OCI-LY7 (cell line): ENCODE results near the gene ERN1. TPM values are rescaled to one million over a fixed set of nuclear protein-coding genes. Genes with fewer than 3 reads are reported as not detected.
A peak's percentile ranks its signal among the peaks of the same experiment; 100 is the strongest.

Experiments
- BruUV-seq: library from RNA; stranded (reverse); fragments of 400-500 nt; replicated peaks from 2 replicates; lab custom pipeline; 2021; lab: Mats Ljungman, UMichigan
- CTCF ChIA-PET: fragments of 300-600 bp; sonication (Branson Sonifier 250); formaldehyde crosslinking; loops from one replicate; lab custom pipeline; 2022; ENCODE audit warnings: antibody characterized with exemption; ENCODE audit not compliant: unreplicated experiment; lab: Charles Lee
- POLR2A ChIA-PET: fragments of 300-600 bp; sonication (Branson Sonifier 250); formaldehyde crosslinking; loops from one replicate; lab custom pipeline; 2022; ENCODE audit warnings: antibody characterized with exemption; lab: Charles Lee
- DNase-seq: peaks from one replicate; pipeline ENCODE4 v3.0.0-alpha.2; 2015; ENCODE audit warnings: low spot score
- H2AFZ ChIP-seq: fragments of 200-600 bp; sonication (generic), shearing (Covaris generic); 2 replicates; pipeline ENCODE4 v1.6.1; 2014; ENCODE audit warnings: mild to moderate bottlenecking, antibody characterized with exemption, low read length, moderate library complexity
- H3K27ac ChIP-seq: fragments of 200-600 bp; sonication (generic); 2 replicates; pipeline ENCODE4 v1.5.1; 2014; ENCODE audit warnings: mixed run types, low read depth, mild to moderate bottlenecking, moderate library complexity, low read length, inconsistent platforms; ENCODE audit not compliant: poor library complexity, severe bottlenecking
- H3K36me3 ChIP-seq: fragments of 200-600 bp; sonication (generic); 2 replicates; pipeline ENCODE4 v1.6.1; 2014; ENCODE audit warnings: mild to moderate bottlenecking, antibody characterized with exemption, low read length, moderate library complexity, mixed read lengths; ENCODE audit not compliant: insufficient read depth
- H3K4me1 ChIP-seq: fragments of 200-600 bp; sonication (generic); 2 replicates; pipeline ENCODE4 v1.5.1; 2014; ENCODE audit warnings: mild to moderate bottlenecking, low read length; ENCODE audit not compliant: insufficient read depth, poor library complexity, severe bottlenecking
- H3K4me2 ChIP-seq: fragments of 200-600 bp; sonication (generic); 2 replicates; pipeline ENCODE4 v1.6.1; 2014; ENCODE audit warnings: mild to moderate bottlenecking, low read length
- H3K4me3 ChIP-seq: fragments of 200-600 bp; sonication (generic); 2 replicates; pipeline ENCODE4 v1.5.1; 2014; ENCODE audit warnings: mild to moderate bottlenecking, low read depth, low read length; ENCODE audit not compliant: poor library complexity, severe bottlenecking
- H3K79me2 ChIP-seq: fragments of 200-600 bp; sonication (generic); 2 replicates; pipeline ENCODE4 v1.6.1; 2016; ENCODE audit warnings: low read depth, mild to moderate bottlenecking, low read length, moderate library complexity, mixed read lengths; ENCODE audit not compliant: insufficient read depth
- H3K9me2 ChIP-seq: fragments of 200-600 bp; sonication (generic); 2 replicates; pipeline ENCODE4 v1.6.1; 2016; ENCODE audit warnings: mild to moderate bottlenecking, low read length, mixed read lengths; ENCODE audit not compliant: insufficient read depth
- H3K9me3 ChIP-seq: fragments of 200-600 bp; sonication (generic); 2 replicates; pipeline ENCODE4 v1.6.1; 2014; ENCODE audit warnings: mild to moderate bottlenecking, mixed run types, low read length, mixed read lengths
- H4K20me1 ChIP-seq: fragments of 200-600 bp; sonication (generic); 2 replicates; pipeline ENCODE4 v1.6.1; 2014; ENCODE audit warnings: mild to moderate bottlenecking, antibody characterized with exemption, low read length, moderate library complexity, mixed read lengths; ENCODE audit not compliant: insufficient read depth
- CTCF ChIP-seq: fragments of 200-600 bp; sonication (generic); conservative IDR thresholded peaks from 2 replicates; pipeline ENCODE4 v1.5.1; 2014; ENCODE audit warnings: mild to moderate bottlenecking, antibody characterized with exemption, low read length, moderate library complexity, mixed read lengths
- EZH2phosphoT487 ChIP-seq: fragments of 200-600 bp; sonication (generic); IDR thresholded peaks from 2 replicates; pipeline ENCODE4 v1.6.1; 2018; ENCODE audit warnings: low read depth, borderline replicate concordance, mild to moderate bottlenecking, mixed run types, antibody characterized with exemption, low read length, moderate library complexity, mixed read lengths
- intact Hi-C: fragments of 100-400 bp; cut with micrococcal nuclease; formaldehyde crosslinking; loops from one replicate; pipeline ENCODE4 v1.10.0; 2022; ENCODE audit not compliant: unreplicated experiment
- total RNA-seq, 2 experiments: library from RNA; depleted of rRNA in 1 of 2; stranded (reverse); fragments of >200 nt in 1 of 2; shearing (Covaris generic) in 1 of 2; gene quantifications; 2 replicates each; pipeline ENCODE4 v1.2.3, GENCODE V29; 2014 to 2022

Gene ERN1
- total RNA-seq, 2 experiments from 2014 or later: 22.0 to 70.3 TPM

- no peaks in the 10 kb centered on the region for H3K79me2 ChIP-seq
- CTCF ChIA-PET: interaction anchor here (0.7 to 1.5 kb wide), 2 partner anchors 33 to 76 kb away, joined by 3 to 6 read pairs; no protein-coding TSS in a partner anchor
- H3K4me3 ChIP-seq: no peak overlapping the region
- POLR2A ChIA-PET: interaction anchor here (0.6 to 1.5 kb wide), 5 partner anchors 10 to 229 kb away, joined by 3 to 5 read pairs (median 3); no protein-coding TSS in a partner anchor
- peaks cover 57% of the 10 kb centered on the region for H3K36me3 ChIP-seq
- H2AFZ ChIP-seq: no peak overlapping the region
- H3K9me2 ChIP-seq: no peaks in the 10 kb centered on the region
- H3K27ac ChIP-seq: no peak overlapping the region
- H4K20me1 ChIP-seq: no peaks in the 10 kb centered on the region
- 0 out of 2 replicates have a peak overlapping the region, but pooled peaks have one; percentile 29 for H3K4me2 ChIP-seq
- intact Hi-C loops: no loop called here
- TF ChIP-seq CTCF: no peak
- TF ChIP-seq EZH2phosphoT487: no peak
- no peak for DNase-seq
- H3K4me1 ChIP-seq: peaks cover 66% of the 10 kb centered on the region
- no TSS peak for BruUV-seq
- H3K9me3 ChIP-seq: no peaks in the 10 kb centered on the region
Measured at GRCh38 chr17:64057701-64058263, 72.2 kb downstream of the ERN1 start.

- Histone ChIP-seq H3K36me3 (peaks cover 56% of the 10 kb centered on the region), H3K4me3 (no peak overlapping the region), H2AFZ (no peak overlapping the region), H4K20me1 (no peaks in the 10 kb centered on the region), H3K4me1 (peaks cover 54% of the 10 kb centered on the region), H3K9me3 (no peaks in the 10 kb centered on the region), H3K27ac (peak overlapping the region; percentile 31), H3K9me2 (no peaks in the 10 kb centered on the region), H3K4me2 (peak overlapping the region; percentile 16; the same call in 1 of the 2 replicates), H3K79me2 (no peaks in the 10 kb centered on the region)
- DNase-seq: peak; percentile 25
- intact Hi-C loops: no loop called here
- ChIA-PET POLR2A (interaction anchor here (0.5 to 1.5 kb wide), 8 partner anchors 9 to 436 kb away, joined by 3 to 5 read pairs (median 3); partner anchors contain the start of gene ERN1), CTCF (interaction anchor here (1.2 to 1.5 kb wide), 4 partner anchors 18 to 77 kb away, joined by 4 to 6 read pairs (median 6); no protein-coding TSS in a partner anchor)
- TF ChIP-seq EZH2phosphoT487: no peak
- no peak for TF ChIP-seq CTCF
- BruUV-seq: no TSS peak
Measured at GRCh38 chr17:64056269-64057005, 73.5 kb downstream of the ERN1 start.
